ENCODE results near the gene FUCA1.

The FUCA1 gene

GRCh38 chr1:23913212-23913880, 45.3 kb upstream of the FUCA1 start, which contains the start of gene CNR2:
CNR2 (minus strand) TSS chr1:23913362; CDS start chr1:23875617, 37,745 bp downstream.
- Histone ChIP-seq H3K27ac (replicated peaks; ENCODE audit: low read length) (no peak within 1 kb of the TSS), H3K14ac (ENCODE audit: low read length) (peak within 1 kb of the TSS; percentile 28), H3K36me3 (replicated peaks in 1 of 2; ENCODE audit: control insufficient read depth in 2 of 2, insufficient read depth in 2 of 2, low read length in 2 of 2) (no peaks in the 10 kb centered on the region), H2BK5ac (ENCODE audit: low read length) (no peak within 1 kb of the TSS), H2BK15ac (ENCODE audit: low read length) (peak within 1 kb of the TSS; percentile 30), H3K27me3 (ENCODE audit: control insufficient read depth in 3 of 3, insufficient read depth in 3 of 3, low read depth in 1 of 3, low read length in 3 of 3) (no peaks in the 10 kb centered on the region), H3K4me1 (ENCODE audit: control insufficient read depth in 2 of 2, insufficient read depth in 1 of 2, low read depth in 1 of 2, low read length in 2 of 2) (peaks cover 4 to 5% of the 10 kb centered on the region in 2 donors), H4K91ac (ENCODE audit: low read depth, low read length, poor library complexity) (no peak within 1 kb of the TSS), H2AFZ (ENCODE audit: low read length) (no peak within 1 kb of the TSS), H3K79me1 (ENCODE audit: low read depth, low read length) (no peaks in the 10 kb centered on the region), H3K18ac (ENCODE audit: low read length) (no peak within 1 kb of the TSS), H3K4ac (ENCODE audit: low read length) (no peak within 1 kb of the TSS), H2BK120ac (ENCODE audit: low read depth, low read length) (no peak within 1 kb of the TSS), H3K23ac (ENCODE audit: low read depth, low read length, poor library complexity) (peak within 1 kb of the TSS; percentile 67), H3K4me3 (ENCODE audit: low read length in 2 of 2) (no peak within 1 kb of the TSS), H3K9me3 (replicated peaks in 1 of 2; ENCODE audit: control insufficient read depth in 2 of 2, insufficient read depth in 1 of 2, low read depth in 1 of 2, low read length in 2 of 2) (no peaks in the 10 kb centered on the region), H2AK5ac (ENCODE audit: low read depth, low read length) (peak within 1 kb of the TSS; percentile 56), H4K8ac (ENCODE audit: low read depth, low read length) (no peak within 1 kb of the TSS), H3K4me2 (ENCODE audit: insufficient read depth, low read length, poor library complexity, severe bottlenecking) (no peak within 1 kb of the TSS), H2BK12ac (ENCODE audit: low read length) (no peak within 1 kb of the TSS), H3K9ac (ENCODE audit: low read depth, low read length, poor library complexity) (no peak within 1 kb of the TSS)
- no peak for DNase-seq (ENCODE audit: low spot score)
- WGBS, 2 donors (ENCODE audit: extremely low coverage in 2 of 2, insufficient read length in 2 of 2, insufficient replicate concordance in 1 of 2): no CpG with 5 or more reads among the region's 7 CpGs

GRCh38 chr1:23911921-23912320, 43.8 kb upstream of the FUCA1 start:
- H3K9ac ChIP-seq (ENCODE audit: low read depth, low read length, poor library complexity): no peak overlapping the region
- H3K36me3 ChIP-seq (replicated peaks in 1 of 2; ENCODE audit: control insufficient read depth in 2 of 2, insufficient read depth in 2 of 2, low read length in 2 of 2): no peaks in the 10 kb centered on the region
- H3K14ac ChIP-seq (ENCODE audit: low read length): no peak overlapping the region
- WGBS, 2 donors (ENCODE audit: extremely low coverage in 2 of 2, insufficient read length in 2 of 2, insufficient replicate concordance in 1 of 2): no CpG with 5 or more reads among the region's 8 CpGs
- no peak overlapping the region for H4K91ac ChIP-seq (ENCODE audit: low read depth, low read length, poor library complexity)
- no peak overlapping the region for H2BK120ac ChIP-seq (ENCODE audit: low read depth, low read length)
- no peak overlapping the region for H3K23ac ChIP-seq (ENCODE audit: low read depth, low read length, poor library complexity)
- no peak overlapping the region for H3K4ac ChIP-seq (ENCODE audit: low read length)
- H2AFZ ChIP-seq (ENCODE audit: low read length): no peak overlapping the region
- no peak for DNase-seq (ENCODE audit: low spot score)
- no peak overlapping the region for H3K4me2 ChIP-seq (ENCODE audit: insufficient read depth, low read length, poor library complexity, severe bottlenecking)
- peak overlapping the region; percentile 56 for H2AK5ac ChIP-seq (ENCODE audit: low read depth, low read length)
- no peak overlapping the region for H3K4me3 ChIP-seq (ENCODE audit: low read length in 2 of 2)
- no peaks in the 10 kb centered on the region for H3K27me3 ChIP-seq (ENCODE audit: control insufficient read depth in 3 of 3, insufficient read depth in 3 of 3, low read depth in 1 of 3, low read length in 3 of 3)
- H3K4me1 ChIP-seq (ENCODE audit: control insufficient read depth in 2 of 2, insufficient read depth in 1 of 2, low read depth in 1 of 2, low read length in 2 of 2): peaks cover 3 to 4% of the 10 kb centered on the region in 2 donors
- no peak overlapping the region for H2BK12ac ChIP-seq (ENCODE audit: low read length)
- no peaks in the 10 kb centered on the region for H3K79me1 ChIP-seq (ENCODE audit: low read depth, low read length)
- H3K27ac ChIP-seq (replicated peaks; ENCODE audit: low read length): no peak overlapping the region
- no peak overlapping the region for H2BK5ac ChIP-seq (ENCODE audit: low read length)
- H3K9me3 ChIP-seq (replicated peaks in 1 of 2; ENCODE audit: control insufficient read depth in 2 of 2, insufficient read depth in 1 of 2, low read depth in 1 of 2, low read length in 2 of 2): no peaks in the 10 kb centered on the region
- H4K8ac ChIP-seq (ENCODE audit: low read depth, low read length): no peak overlapping the region
- H2BK15ac ChIP-seq (ENCODE audit: low read length): no peak overlapping the region
- peak overlapping the region; percentile 66 for H3K18ac ChIP-seq (ENCODE audit: low read length)

GRCh38 chr1:23910553-23911246, 42.6 kb upstream of the FUCA1 start:
- no peak overlapping the region for H2BK5ac ChIP-seq (ENCODE audit: low read length)
- H3K9ac ChIP-seq (ENCODE audit: low read depth, low read length, poor library complexity): no peak overlapping the region
- no peak overlapping the region for H3K18ac ChIP-seq (ENCODE audit: low read length)
- H3K36me3 ChIP-seq (replicated peaks in 1 of 2; ENCODE audit: control insufficient read depth in 2 of 2, insufficient read depth in 2 of 2, low read length in 2 of 2): no peaks in the 10 kb centered on the region
- no peak overlapping the region for H2BK15ac ChIP-seq (ENCODE audit: low read length)
- WGBS, 2 donors (ENCODE audit: extremely low coverage in 2 of 2, insufficient read length in 2 of 2, insufficient replicate concordance in 1 of 2): no CpG with 5 or more reads among the region's 11 CpGs
- no peaks in the 10 kb centered on the region for H3K27me3 ChIP-seq (ENCODE audit: control insufficient read depth in 3 of 3, insufficient read depth in 3 of 3, low read depth in 1 of 3, low read length in 3 of 3)
- H3K23ac ChIP-seq (ENCODE audit: low read depth, low read length, poor library complexity): no peak overlapping the region
- H3K4ac ChIP-seq (ENCODE audit: low read length): no peak overlapping the region
- H3K4me2 ChIP-seq (ENCODE audit: insufficient read depth, low read length, poor library complexity, severe bottlenecking): no peak overlapping the region
- H3K4me1 ChIP-seq (ENCODE audit: control insufficient read depth in 2 of 2, insufficient read depth in 1 of 2, low read depth in 1 of 2, low read length in 2 of 2): peaks cover 0 to 2% of the 10 kb centered on the region in 2 donors
- H4K8ac ChIP-seq (ENCODE audit: low read depth, low read length): no peak overlapping the region
- DNase-seq (ENCODE audit: low spot score): no peak
- H3K9me3 ChIP-seq (replicated peaks in 1 of 2; ENCODE audit: control insufficient read depth in 2 of 2, insufficient read depth in 1 of 2, low read depth in 1 of 2, low read length in 2 of 2): no peaks in the 10 kb centered on the region
- H2AFZ ChIP-seq (ENCODE audit: low read length): no peak overlapping the region
- no peak overlapping the region for H3K27ac ChIP-seq (replicated peaks; ENCODE audit: low read length)
- no peak overlapping the region for H3K4me3 ChIP-seq (ENCODE audit: low read length in 2 of 2)
- H4K91ac ChIP-seq (ENCODE audit: low read depth, low read length, poor library complexity): no peak overlapping the region
- no peak overlapping the region for H2AK5ac ChIP-seq (ENCODE audit: low read depth, low read length)
- H3K79me1 ChIP-seq (ENCODE audit: low read depth, low read length): no peaks in the 10 kb centered on the region
- H3K14ac ChIP-seq (ENCODE audit: low read length): no peak overlapping the region
- no peak overlapping the region for H2BK12ac ChIP-seq (ENCODE audit: low read length)
- H2BK120ac ChIP-seq (ENCODE audit: low read depth, low read length): no peak overlapping the region

- Histone ChIP-seq H3K27ac (replicated peaks; ENCODE audit: low read length) (no peak overlapping the region), H2AK5ac (ENCODE audit: low read depth, low read length) (no peak overlapping the region), H3K23ac (ENCODE audit: low read depth, low read length, poor library complexity) (no peak overlapping the region), H3K4ac (ENCODE audit: low read length) (no peak overlapping the region), H2AFZ (ENCODE audit: low read length) (no peak overlapping the region), H3K4me1 (ENCODE audit: control insufficient read depth in 2 of 2, insufficient read depth in 1 of 2, low read depth in 1 of 2, low read length in 2 of 2) (peaks cover 0 to 2% of the 10 kb centered on the region in 2 donors), H3K18ac (ENCODE audit: low read length) (no peak overlapping the region), H2BK120ac (ENCODE audit: low read depth, low read length) (no peak overlapping the region), H3K9ac (ENCODE audit: low read depth, low read length, poor library complexity) (no peak overlapping the region), H4K91ac (ENCODE audit: low read depth, low read length, poor library complexity) (no peak overlapping the region), H4K8ac (ENCODE audit: low read depth, low read length) (no peak overlapping the region), H2BK5ac (ENCODE audit: low read length) (no peak overlapping the region), H3K4me2 (ENCODE audit: insufficient read depth, low read length, poor library complexity, severe bottlenecking) (no peak overlapping the region), H2BK15ac (ENCODE audit: low read length) (no peak overlapping the region), H3K27me3 (ENCODE audit: control insufficient read depth in 3 of 3, insufficient read depth in 3 of 3, low read depth in 1 of 3, low read length in 3 of 3) (no peaks in the 10 kb centered on the region), H3K79me1 (ENCODE audit: low read depth, low read length) (no peaks in the 10 kb centered on the region), H3K9me3 (replicated peaks in 1 of 2; ENCODE audit: control insufficient read depth in 2 of 2, insufficient read depth in 1 of 2, low read depth in 1 of 2, low read length in 2 of 2) (no peaks in the 10 kb centered on the region), H3K14ac (ENCODE audit: low read length) (no peak overlapping the region), H3K36me3 (replicated peaks in 1 of 2; ENCODE audit: control insufficient read depth in 2 of 2, insufficient read depth in 2 of 2, low read length in 2 of 2) (no peaks in the 10 kb centered on the region), H2BK12ac (ENCODE audit: low read length) (no peak overlapping the region), H3K4me3 (ENCODE audit: low read length in 2 of 2) (no peak overlapping the region)
- DNase-seq (ENCODE audit: low spot score): no peak
- WGBS, 2 donors (ENCODE audit: extremely low coverage in 2 of 2, insufficient read length in 2 of 2, insufficient replicate concordance in 1 of 2): no CpG with 5 or more reads among the region's 8 CpGs
Measured at GRCh38 chr1:23910144-23910543, 42.1 kb upstream of the FUCA1 start.
